HEK293 (cell line): ENCODE results near the gene TCEANC2.

Source experiments
- FEZF1 ChIP-seq: fragments of 450-650 bp; formaldehyde crosslinking; IDR thresholded peaks from 2 replicates; pipeline ENCODE4 v1.5.1; 2016; ENCODE audit warnings: missing biosample characterization, missing genetic modification characterization
- KLF1 ChIP-seq: fragments of 450-650 bp; formaldehyde crosslinking; IDR thresholded peaks from 2 replicates; pipeline ENCODE4 v1.5.1; 2016; ENCODE audit warnings: missing biosample characterization, missing genetic modification characterization
- KLF10 ChIP-seq: fragments of 450-650 bp; IDR thresholded peaks from 2 replicates; pipeline ENCODE4 v1.5.1; 2018; ENCODE audit warnings: missing biosample characterization, mild to moderate bottlenecking, missing genetic modification characterization
- KLF17 ChIP-seq: fragments of 450-650 bp; formaldehyde crosslinking; IDR thresholded peaks from 2 replicates; pipeline ENCODE4 v1.5.1; 2016; ENCODE audit warnings: missing biosample characterization, missing genetic modification characterization
- KLF9 ChIP-seq: fragments of 450-650 bp; formaldehyde crosslinking; IDR thresholded peaks from 2 replicates; pipeline ENCODE4 v1.5.1; 2016; ENCODE audit warnings: missing biosample characterization, missing genetic modification characterization, low read depth
- MYNN ChIP-seq: fragments of 450-650 bp; formaldehyde crosslinking; IDR thresholded peaks from 2 replicates; pipeline ENCODE4 v1.5.1; 2016; ENCODE audit warnings: missing biosample characterization, missing genetic modification characterization, borderline replicate concordance
- OVOL3 ChIP-seq: fragments of 450-650 bp; formaldehyde crosslinking; IDR thresholded peaks from 2 replicates; pipeline ENCODE4 v1.5.1; 2016; ENCODE audit warnings: missing biosample characterization, missing genetic modification characterization
- PRDM2 ChIP-seq: fragments of 450-650 bp; formaldehyde crosslinking; IDR thresholded peaks from 2 replicates; pipeline ENCODE4 v1.5.1; 2016; ENCODE audit warnings: missing biosample characterization, missing genetic modification characterization, borderline replicate concordance
- REPIN1 ChIP-seq: fragments of 450-650 bp; formaldehyde crosslinking; IDR thresholded peaks from 2 replicates; pipeline ENCODE4 v1.5.1; 2017; ENCODE audit warnings: missing biosample characterization, missing genetic modification characterization, low read depth
- SALL2 ChIP-seq: fragments of 450-650 bp; formaldehyde crosslinking; IDR thresholded peaks from 2 replicates; pipeline ENCODE4 v1.5.0; 2017; ENCODE audit warnings: missing biosample characterization, mild to moderate bottlenecking, missing genetic modification characterization, borderline replicate concordance
- SETDB1 ChIP-seq: IDR thresholded peaks from one replicate; pipeline ENCODE4 v1.6.1; 2017; ENCODE audit warnings: mild to moderate bottlenecking, low read length, moderate library complexity, mixed read lengths; ENCODE audit not compliant: insufficient read length
- WT1 ChIP-seq: fragments of 450-650 bp; formaldehyde crosslinking; IDR thresholded peaks from 2 replicates; pipeline ENCODE4 v1.5.1; 2016; ENCODE audit warnings: missing biosample characterization, missing genetic modification characterization
- YY1 ChIP-seq: fragments of 450-650 bp; formaldehyde crosslinking; IDR thresholded peaks from 2 replicates; pipeline ENCODE4 v1.5.1; 2018; ENCODE audit warnings: missing biosample characterization, missing genetic modification characterization
- YY2 ChIP-seq: fragments of 450-650 bp; formaldehyde crosslinking; IDR thresholded peaks from 2 replicates; pipeline ENCODE4 v1.5.1; 2016; ENCODE audit warnings: missing biosample characterization, missing genetic modification characterization
- ZBTB8A ChIP-seq: fragments of 450-650 bp; formaldehyde crosslinking; IDR thresholded peaks from 2 replicates; pipeline ENCODE4 v1.5.1; 2016; ENCODE audit warnings: missing biosample characterization, missing genetic modification characterization
- ZNF133 ChIP-seq: fragments of 450-650 bp; formaldehyde crosslinking; IDR thresholded peaks from 2 replicates; pipeline ENCODE4 v1.5.1; 2016; ENCODE audit warnings: missing biosample characterization, missing genetic modification characterization
- ZNF175 ChIP-seq: fragments of 450-650 bp; formaldehyde crosslinking; IDR thresholded peaks from 2 replicates; pipeline ENCODE4 v1.5.1; 2016; ENCODE audit warnings: missing biosample characterization, missing genetic modification characterization
- ZNF239 ChIP-seq: fragments of 450-650 bp; formaldehyde crosslinking; IDR thresholded peaks from 2 replicates; pipeline ENCODE4 v1.5.1; 2016; ENCODE audit warnings: missing biosample characterization, missing genetic modification characterization
- ZNF24 ChIP-seq: fragments of 450-650 bp; formaldehyde crosslinking; IDR thresholded peaks from 2 replicates; pipeline ENCODE4 v1.5.1; 2016; ENCODE audit warnings: missing biosample characterization, missing genetic modification characterization
- ZNF362 ChIP-seq: fragments of 450-650 bp; formaldehyde crosslinking; IDR thresholded peaks from 2 replicates; pipeline ENCODE4 v1.5.1; 2016; ENCODE audit warnings: missing biosample characterization, missing genetic modification characterization
- ZNF391 ChIP-seq: fragments of 450-650 bp; formaldehyde crosslinking; IDR thresholded peaks from 2 replicates; pipeline ENCODE4 v1.5.1; 2016; ENCODE audit warnings: low read depth, missing biosample characterization, missing genetic modification characterization, borderline replicate concordance
- ZNF558 ChIP-seq: fragments of 450-650 bp; formaldehyde crosslinking; IDR thresholded peaks from 2 replicates; pipeline ENCODE4 v1.5.1; 2016; ENCODE audit warnings: missing biosample characterization, missing genetic modification characterization
- ZNF571 ChIP-seq: fragments of 450-650 bp; formaldehyde crosslinking; IDR thresholded peaks from 2 replicates; pipeline ENCODE4 v1.5.0; 2017; ENCODE audit warnings: missing biosample characterization, missing genetic modification characterization
- ZNF600 ChIP-seq: fragments of 450-650 bp; formaldehyde crosslinking; IDR thresholded peaks from 2 replicates; pipeline ENCODE4 v1.5.1; 2016; ENCODE audit warnings: missing biosample characterization, missing genetic modification characterization
- ZNF624 ChIP-seq: fragments of 450-650 bp; formaldehyde crosslinking; IDR thresholded peaks from 2 replicates; pipeline ENCODE4 v1.5.1; 2017; ENCODE audit warnings: missing biosample characterization, missing genetic modification characterization
- ZNF654 ChIP-seq: fragments of 450-650 bp; formaldehyde crosslinking; IDR thresholded peaks from 2 replicates; pipeline ENCODE4 v1.5.1; 2016; ENCODE audit warnings: low read depth, missing biosample characterization, missing genetic modification characterization
- ZNF747 ChIP-seq: fragments of 450-650 bp; formaldehyde crosslinking; IDR thresholded peaks from 2 replicates; pipeline ENCODE4 v1.5.1; 2016; ENCODE audit warnings: missing biosample characterization, missing genetic modification characterization
- ZNF768 ChIP-seq: fragments of 450-650 bp; formaldehyde crosslinking; IDR thresholded peaks from 2 replicates; pipeline ENCODE4 v1.5.1; 2018; ENCODE audit warnings: missing biosample characterization, mild to moderate bottlenecking, missing genetic modification characterization
- ZNF792 ChIP-seq: fragments of 450-650 bp; formaldehyde crosslinking; IDR thresholded peaks from 2 replicates; pipeline ENCODE4 v1.5.1; 2016; ENCODE audit warnings: missing biosample characterization, missing genetic modification characterization
- ZNF837 ChIP-seq: fragments of 450-650 bp; formaldehyde crosslinking; IDR thresholded peaks from 2 replicates; pipeline ENCODE4 v1.5.1; 2016; ENCODE audit warnings: missing biosample characterization, missing genetic modification characterization
- ZSCAN23 ChIP-seq: fragments of 450-650 bp; formaldehyde crosslinking; IDR thresholded peaks from 2 replicates; pipeline ENCODE4 v1.5.1; 2016; ENCODE audit warnings: missing biosample characterization, missing genetic modification characterization
- ZSCAN5A ChIP-seq: fragments of 450-650 bp; formaldehyde crosslinking; IDR thresholded peaks from 2 replicates; pipeline ENCODE4 v1.5.1; 2016; ENCODE audit warnings: missing biosample characterization, missing genetic modification characterization

The TCEANC2 gene

GRCh38 chr1:54120018-54120697 lies 66.8 kb downstream of the TCEANC2 start (continued):
- TF ChIP-seq ZNF362 (tag by site-specific recombination), result no peak
- peak; percentile 28 for TF ChIP-seq ZNF175 (tag by site-specific recombination)
- TF ChIP-seq YY2 (tag by site-specific recombination), result peak; percentile 50; the same call in 1 of the 2 replicates
- 0 out of 2 replicates have a peak, but pooled peaks have one; percentile 22 for TF ChIP-seq ZNF792
- no peak for TF ChIP-seq KLF1 (tag by site-specific recombination)
- TF ChIP-seq ZSCAN5A (tag by site-specific recombination), result no peak; the same call in 1 of the 2 replicates
- no peak for TF ChIP-seq FEZF1 (tag by site-specific recombination)
- no peak for TF ChIP-seq YY1 (tag by site-specific recombination)
- TF ChIP-seq ZBTB8A (tag by site-specific recombination), result no peak
- 0 out of 2 replicates have a peak, but pooled peaks have one; percentile 30 for TF ChIP-seq ZNF571 (tag by site-specific recombination)
- TF ChIP-seq ZNF558 (tag by site-specific recombination), result no peak
- TF ChIP-seq ZNF654, result no peak
- TF ChIP-seq KLF10 (tag by site-specific recombination), result no peak
- no peak for TF ChIP-seq ZNF624 (tag by site-specific recombination)
- TF ChIP-seq ZSCAN23, result no peak
- no peak; the same call in 1 of the 2 replicates for TF ChIP-seq SALL2 (tag by site-specific recombination)
- 0 out of 2 replicates have a peak, but pooled peaks have one; percentile 25 for TF ChIP-seq MYNN (tag by site-specific recombination)
- TF ChIP-seq REPIN1 (tag by site-specific recombination), result no peak
- TF ChIP-seq ZNF133 (tag by site-specific recombination), result 0 out of 2 replicates have a peak, but pooled peaks have one; percentile 47
- no peak for TF ChIP-seq SETDB1
- TF ChIP-seq ZNF600 (tag by site-specific recombination), result no peak
- TF ChIP-seq KLF9, result no peak
- TF ChIP-seq KLF17 (tag by site-specific recombination), result no peak
- TF ChIP-seq ZNF24 (tag by site-specific recombination), result no peak
- TF ChIP-seq ZNF391 (tag by site-specific recombination), result no peak
- no peak for TF ChIP-seq PRDM2 (tag by site-specific recombination)
- TF ChIP-seq ZNF239 (tag by site-specific recombination), result peak; percentile 80
- TF ChIP-seq ZNF837 (tag by site-specific recombination), result no peak
- no peak for TF ChIP-seq ZNF747 (tag by site-specific recombination)
- TF ChIP-seq ZNF768 (tag by site-specific recombination), result no peak
- TF ChIP-seq WT1 (tag by site-specific recombination), result no peak
- TF ChIP-seq OVOL3 (tag by site-specific recombination), result no peak
